HG03521 (cell line): ENCODE data around the gene LRMDA.
A peak's percentile ranks its signal among the peaks of the same experiment; 100 is the strongest.
"Not testable (repeated sequence)": the region's sequence is repeated elsewhere in the genome, so short reads cannot be mapped to it uniquely, and the experiment has no call there.

Source experiments
- ATAC-seq: cut with Tn5 transposase; IDR thresholded peaks from one replicate; pipeline ENCODE4 v1.9.1; 2021; ENCODE audit warnings: mild to moderate bottlenecking, moderate library complexity; ENCODE audit not compliant: unreplicated experiment

Gene LRMDA

GRCh38 chr10:75605096-75605495 is 173.7 kb downstream of the LRMDA start:
- ATAC-seq: no peak

GRCh38 chr10:75605795-75606194 is 174.4 kb downstream of the LRMDA start:
- ATAC-seq: not testable (repeated sequence)

- ATAC-seq: no peak
Observed at GRCh38 chr10:75606203-75606779, 174.9 kb downstream of the LRMDA start.

- no peak for ATAC-seq
Observed at GRCh38 chr10:75607576-75607975, 176.2 kb downstream of the LRMDA start.

- no peak for ATAC-seq
Observed at GRCh38 chr10:75610183-75610582, 178.8 kb downstream of the LRMDA start.

- ATAC-seq: no peak
Observed at GRCh38 chr10:75611172-75611992, 180.0 kb downstream of the LRMDA start.

GRCh38 chr10:75611993-75612372 is 180.6 kb downstream of the LRMDA start:
- ATAC-seq: no peak

GRCh38 chr10:75612904-75613684 is 181.7 kb downstream of the LRMDA start:
- no peak for ATAC-seq

GRCh38 chr10:75613685-75614504 is 182.5 kb downstream of the LRMDA start:
- ATAC-seq: peak; percentile 49

GRCh38 chr10:75616076-75616475 is 184.7 kb downstream of the LRMDA start:
- ATAC-seq: no peak

GRCh38 chr10:75616874-75617478 is 185.6 kb downstream of the LRMDA start:
- no peak for ATAC-seq

GRCh38 chr10:75617485-75618155 is 186.2 kb downstream of the LRMDA start:
- no peak for ATAC-seq

- no peak for ATAC-seq
Observed at GRCh38 chr10:75619635-75620034, 188.2 kb downstream of the LRMDA start.

- ATAC-seq: no peak
Observed at GRCh38 chr10:75620356-75620755, 188.9 kb downstream of the LRMDA start.

- not testable (repeated sequence) for ATAC-seq
Observed at GRCh38 chr10:75621003-75621402, 189.6 kb downstream of the LRMDA start.

- no peak for ATAC-seq
Observed at GRCh38 chr10:75622503-75622902, 191.1 kb downstream of the LRMDA start.

GRCh38 chr10:75623310-75624093 is 192.1 kb downstream of the LRMDA start:
- ATAC-seq: no peak

- ATAC-seq: no peak
Observed at GRCh38 chr10:75624638-75625037, 193.2 kb downstream of the LRMDA start.

GRCh38 chr10:75630746-75631145 is 199.3 kb downstream of the LRMDA start:
- no peak for ATAC-seq
